Measurements from ENCODE around the gene FTO.

The FTO gene

DNA sequence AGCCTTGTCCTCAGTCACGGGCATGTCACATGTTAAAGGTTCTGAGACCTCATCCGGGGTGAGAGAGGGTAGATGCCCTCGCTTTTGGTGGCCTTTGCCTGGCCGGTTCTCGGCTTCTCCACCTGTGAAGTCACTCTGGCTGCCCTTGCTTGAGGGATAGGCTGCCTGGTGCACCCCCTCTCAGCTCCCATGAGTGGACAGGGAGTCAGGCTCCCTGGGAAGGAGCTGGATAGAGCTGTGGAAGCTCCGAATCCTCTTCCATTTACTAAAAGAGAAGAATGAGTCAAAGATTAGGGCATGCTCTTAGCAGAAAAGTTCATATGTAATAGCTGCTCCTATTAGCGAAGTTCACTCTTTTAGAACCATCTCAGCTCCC is 440.6 kb downstream of the FTO start:
- no peak for DNase-seq

GRCh38 chr16:54145881-54146280 is 441.9 kb downstream of the FTO start:
- no peak for DNase-seq

- DNase-seq = no peak
These were observed 445.0 kb downstream of the FTO start for GRCh38 chr16:54148974-54149373.

- DNase-seq = no peak
These were observed 446.9 kb downstream of the FTO start for GRCh38 chr16:54150861-54151260.

DNA sequence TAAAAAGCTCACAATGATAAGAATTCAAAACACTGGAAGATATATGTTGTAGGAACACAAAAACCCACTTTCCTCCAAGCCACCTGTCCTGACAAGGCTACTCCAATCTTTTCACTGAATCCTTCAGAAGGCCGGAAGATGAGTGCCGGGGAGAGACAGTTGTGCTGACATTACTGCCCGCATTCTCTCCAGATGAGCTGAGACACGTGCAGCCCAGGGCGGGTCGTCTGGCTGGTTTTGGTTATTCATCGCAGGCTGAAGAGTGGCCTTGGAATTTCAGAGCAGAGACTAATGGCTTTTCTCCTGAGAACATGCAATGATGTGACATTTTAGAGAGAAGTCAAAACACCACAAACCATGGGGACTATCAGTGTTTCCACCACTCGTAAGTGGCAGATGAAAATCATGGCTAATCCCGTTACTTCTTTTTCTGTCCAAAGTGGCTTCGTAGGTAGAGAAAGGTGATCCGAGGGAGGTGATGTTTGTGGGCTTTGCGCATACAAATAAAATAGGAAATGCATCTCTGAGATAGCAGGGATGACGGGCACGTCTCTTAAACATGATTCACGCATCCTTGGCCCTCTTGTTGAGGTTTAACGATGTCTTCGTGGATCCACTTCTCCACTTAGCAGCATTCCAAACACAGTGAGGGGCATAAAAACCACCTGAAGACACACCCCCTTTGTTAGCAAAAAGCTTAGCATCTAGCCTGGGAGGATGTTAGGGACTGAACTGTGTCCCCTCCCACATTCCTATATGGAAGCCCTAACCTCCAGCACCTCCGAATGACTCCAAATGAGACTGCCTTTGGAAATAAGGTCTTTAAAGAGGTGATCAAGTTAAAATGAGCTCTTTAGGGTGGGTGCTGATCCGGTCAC is 448.6 kb downstream of the FTO start:
- DNase-seq = no peak

DNA sequence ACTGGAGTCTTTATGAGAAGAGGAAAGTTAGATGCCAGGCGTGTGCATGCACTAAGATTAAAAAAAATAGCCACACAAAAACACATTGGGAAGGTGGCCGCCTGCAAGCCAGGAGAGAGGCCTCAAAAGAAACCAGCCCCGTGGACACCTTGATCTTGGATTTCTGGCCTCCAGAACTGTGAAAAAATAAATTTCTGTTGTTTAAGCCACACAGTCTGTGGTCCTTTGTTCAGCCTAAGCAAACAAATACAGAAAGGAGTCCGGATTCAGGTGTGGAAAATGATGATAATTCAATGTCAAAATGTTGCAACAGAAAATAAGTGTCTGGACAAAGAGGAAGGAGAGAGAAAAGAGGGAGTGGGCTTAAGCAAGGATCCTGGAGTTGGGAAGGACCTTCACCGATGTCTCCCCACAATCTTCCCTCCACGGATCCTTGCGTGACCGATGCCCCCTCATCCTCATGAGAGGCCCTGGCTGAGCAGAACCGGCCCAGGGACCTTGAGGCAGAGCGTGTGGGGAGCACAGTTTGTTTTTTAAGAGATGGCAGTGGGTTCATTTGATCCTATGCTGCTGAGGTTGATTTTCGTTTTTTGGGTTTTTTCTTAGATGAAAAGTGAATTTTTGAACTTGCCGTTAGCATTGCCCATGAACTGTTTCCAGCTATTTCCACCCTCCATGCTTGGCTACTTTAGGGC is 449.4 kb downstream of the FTO start:
- no peak for DNase-seq

GRCh38 chr16:54156349-54156748 is 452.4 kb downstream of the FTO start:
- DNase-seq = no peak

- no peak for DNase-seq
These were observed 455.0 kb downstream of the FTO start for GRCh38 chr16:54158986-54159385.

DNA sequence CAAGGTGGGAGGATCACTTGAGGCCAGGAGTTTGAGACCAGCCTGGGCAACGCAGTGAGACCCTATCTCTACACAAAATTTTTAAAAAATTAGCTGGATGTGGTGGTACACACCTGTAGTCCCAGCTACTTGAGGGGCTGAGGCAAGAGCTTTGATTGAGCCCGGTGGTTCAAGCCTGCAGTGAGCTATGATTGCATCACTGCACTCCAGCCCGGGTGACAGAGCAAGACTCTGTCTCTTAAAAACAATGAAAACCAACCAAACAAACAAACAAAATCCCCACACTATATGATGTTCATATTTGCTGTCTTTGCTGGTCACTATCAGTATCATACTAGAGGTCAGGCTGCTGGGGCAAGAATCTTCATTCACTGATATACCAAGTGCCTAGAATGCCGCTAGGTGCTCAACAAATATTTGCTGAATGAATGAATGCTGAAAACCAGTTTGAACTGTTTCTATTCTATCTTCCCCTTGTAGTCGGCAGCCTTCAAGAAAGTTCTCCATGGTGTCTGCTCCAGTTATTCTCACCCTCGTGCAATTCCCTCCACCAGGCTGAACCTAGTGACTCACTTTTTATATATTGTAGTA is 455.6 kb downstream of the FTO start:
- DNase-seq = no peak

GRCh38 chr16:54160252-54160860 is 456.4 kb downstream of the FTO start:
- DNase-seq = no peak

GRCh38 chr16:54160939-54161897 is 457.3 kb downstream of the FTO start:
- no peak for DNase-seq

GRCh38 chr16:54163197-54163843 is 459.4 kb downstream of the FTO start:
- DNase-seq = no peak

GRCh38 chr16:54164789-54165173 is 460.8 kb downstream of the FTO start:
- no peak for DNase-seq

DNA sequence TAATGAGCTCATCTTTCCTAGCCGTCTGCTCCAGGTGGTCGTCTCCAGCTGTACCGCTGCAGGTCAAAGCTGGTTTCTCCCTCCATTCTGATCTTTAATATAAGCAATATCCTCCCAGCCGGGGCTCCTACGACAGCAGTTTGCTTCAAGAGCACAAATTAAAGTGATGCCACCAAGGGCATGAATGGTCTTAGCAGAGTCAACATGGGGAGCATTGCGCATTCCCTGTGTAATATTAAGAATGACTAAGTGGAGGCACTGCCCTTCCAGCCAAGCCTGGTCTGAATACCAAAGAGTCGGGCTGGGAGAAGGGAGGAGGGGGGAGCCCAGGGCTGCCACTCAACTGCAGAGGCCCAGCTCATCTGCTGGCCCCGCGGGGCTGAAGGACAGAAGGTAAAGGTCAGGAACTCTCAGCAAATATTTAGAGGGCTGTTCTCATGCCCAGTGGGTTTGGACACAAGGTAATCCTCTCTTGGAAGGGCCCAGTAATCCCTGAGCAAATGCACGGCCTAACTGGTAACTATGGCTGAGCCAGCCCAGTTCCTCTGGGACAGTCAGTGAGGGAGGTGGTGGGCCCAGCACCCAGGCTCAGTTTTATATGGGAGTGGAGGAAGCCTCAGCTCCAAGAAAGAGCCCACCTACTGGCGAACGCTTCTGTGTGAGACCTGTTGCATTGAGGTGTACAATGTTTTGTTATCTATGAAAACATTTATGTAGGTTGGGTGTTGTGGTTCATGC is 461.4 kb downstream of the FTO start:
- no peak for DNase-seq

GRCh38 chr16:54165912-54166865 is 462.2 kb downstream of the FTO start:
- DNase-seq = no peak

DNA sequence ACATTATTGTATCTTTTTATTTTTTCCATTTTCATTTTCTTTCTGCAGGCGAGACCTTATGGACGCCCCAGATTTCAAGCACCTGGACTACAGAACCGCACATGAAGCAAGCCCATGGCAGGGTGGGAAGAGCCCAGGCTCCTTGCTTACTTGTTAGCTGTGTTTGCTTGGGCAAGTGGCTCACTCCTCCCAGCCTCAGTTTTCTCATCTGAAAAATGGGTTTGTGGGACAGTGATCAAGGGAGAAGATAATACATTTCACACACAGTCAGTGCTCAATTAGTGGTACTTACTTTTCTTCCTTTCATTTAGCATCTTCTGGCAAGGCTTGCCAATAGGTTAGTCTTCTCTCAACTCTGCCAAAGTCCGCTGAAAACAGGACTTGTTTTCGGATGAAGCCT is 465.2 kb downstream of the FTO start:
- no peak for DNase-seq

GRCh38 chr16:54171626-54172537 is 467.9 kb downstream of the FTO start:
- peak in 2 of 56 donors; percentile 0 to 15 for DNase-seq
